ENCODE measurements around the gene SDR39U1.

DNA sequence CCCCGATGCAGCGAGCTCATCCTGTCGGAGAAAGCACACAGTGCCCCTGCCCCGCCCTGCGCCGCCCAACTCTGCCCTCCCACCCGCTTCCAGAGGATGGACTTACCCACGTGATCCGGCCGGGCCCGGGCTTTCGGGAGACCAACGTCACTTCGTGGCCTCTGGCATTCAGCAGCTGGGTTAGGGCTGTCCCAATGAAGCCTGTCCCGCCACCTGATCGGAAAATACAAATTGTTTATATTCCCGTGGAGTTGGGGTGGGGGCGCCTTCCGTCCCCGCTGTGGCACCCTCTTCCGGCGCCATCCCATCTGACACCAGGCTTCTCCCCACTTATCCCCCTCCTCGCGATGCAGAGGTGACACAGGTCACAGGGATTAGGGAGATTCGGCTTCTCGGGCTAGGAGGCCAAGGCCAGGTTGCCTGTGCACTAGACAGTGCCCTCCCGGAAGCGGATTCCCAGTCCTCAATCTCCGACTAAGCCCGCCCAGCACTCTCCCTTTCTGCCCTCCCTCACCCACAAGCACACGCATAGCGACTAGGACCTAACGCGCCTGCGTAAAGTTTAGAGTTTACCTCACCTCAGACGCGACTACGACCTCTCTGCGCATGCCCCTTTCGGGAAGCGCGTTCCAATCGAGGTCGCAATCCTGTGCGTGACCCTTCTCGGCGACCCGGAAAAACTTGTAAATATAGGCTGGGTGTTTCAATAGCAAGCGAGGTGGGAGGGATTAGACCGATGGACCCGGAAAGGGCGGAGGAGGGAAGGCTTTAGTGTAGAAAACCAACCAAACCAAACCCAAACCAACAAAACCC lies at the start of gene SDR39U1:
- TF ChIP-seq, protein P1, sequence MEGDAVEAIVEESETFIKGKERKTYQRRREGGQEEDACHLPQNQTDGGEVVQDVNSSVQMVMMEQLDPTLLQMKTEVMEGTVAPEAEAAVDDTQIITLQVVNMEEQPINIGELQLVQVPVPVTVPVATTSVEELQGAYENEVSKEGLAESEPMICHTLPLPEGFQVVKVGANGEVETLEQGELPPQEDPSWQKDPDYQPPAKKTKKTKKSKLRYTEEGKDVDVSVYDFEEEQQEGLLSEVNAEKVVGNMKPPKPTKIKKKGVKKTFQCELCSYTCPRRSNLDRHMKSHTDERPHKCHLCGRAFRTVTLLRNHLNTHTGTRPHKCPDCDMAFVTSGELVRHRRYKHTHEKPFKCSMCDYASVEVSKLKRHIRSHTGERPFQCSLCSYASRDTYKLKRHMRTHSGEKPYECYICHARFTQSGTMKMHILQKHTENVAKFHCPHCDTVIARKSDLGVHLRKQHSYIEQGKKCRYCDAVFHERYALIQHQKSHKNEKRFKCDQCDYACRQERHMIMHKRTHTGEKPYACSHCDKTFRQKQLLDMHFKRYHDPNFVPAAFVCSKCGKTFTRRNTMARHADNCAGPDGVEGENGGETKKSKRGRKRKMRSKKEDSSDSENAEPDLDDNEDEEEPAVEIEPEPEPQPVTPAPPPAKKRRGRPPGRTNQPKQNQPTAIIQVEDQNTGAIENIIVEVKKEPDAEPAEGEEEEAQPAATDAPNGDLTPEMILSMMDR (IDR thresholded peaks at IDR 0.05) = no peak
- TF ChIP-seq POLR2A (IDR thresholded peaks at IDR 0.05) = peak in 2 of 4 donors; percentile 79 to 90
